Brain microvascular endothelial cell (primary cell): ENCODE measurements around the gene SRRM2.

ENCODE experiments used
- DNase-seq: peaks from one replicate; pipeline ENCODE4 v3.0.0-alpha.2; 2020
- H3K27ac ChIP-seq: fragments of 250-450 bp; sonication (Bioruptor Pico); 2 replicates; pipeline ENCODE4 v1.5.1; 2020; ENCODE audit warnings: mild to moderate bottlenecking, moderate library complexity
- H3K27me3 ChIP-seq: fragments of 250-450 bp; sonication (Bioruptor Pico); replicated peaks from 2 replicates; pipeline ENCODE4 v1.5.1; 2020; ENCODE audit warnings: mild to moderate bottlenecking
- H3K36me3 ChIP-seq: fragments of 250-450 bp; sonication (Bioruptor Pico); replicated peaks from 2 replicates; pipeline ENCODE4 v1.5.1; 2020; ENCODE audit warnings: mild to moderate bottlenecking
- H3K4me3 ChIP-seq: 2 replicates; pipeline ENCODE4 v1.5.1; 2011; ENCODE audit warnings: low read depth, mild to moderate bottlenecking, control low read depth, low read length, moderate library complexity
- CTCF ChIP-seq: IDR thresholded peaks from 2 replicates; pipeline ENCODE4 v1.5.1; 2011; ENCODE audit warnings: low read depth, mild to moderate bottlenecking, moderate library complexity, low read length, control low read depth, inconsistent platforms; ENCODE audit errors: missing control alignments
- in situ Hi-C: cut with HindIII; loops from 2 replicates; pipeline ENCODE4 v1.10.0; 2017; ENCODE audit warnings: low sequenced_read_pairs, low pct_ligation_motif_present

Gene SRRM2

GRCh38 chr16:2803545-2804195 is 51.2 kb downstream of the SRRM2 start:
- DNase-seq, result no peak
- TF ChIP-seq CTCF, result no peak
- H3K4me3 ChIP-seq, result no peak overlapping the region
- no peaks in the 10 kb centered on the region for H3K27me3 ChIP-seq
- no peaks in the 10 kb centered on the region for H3K36me3 ChIP-seq
- H3K27ac ChIP-seq, result no peak overlapping the region
- in situ Hi-C loops, result no loop called here

- no peak for TF ChIP-seq CTCF
- no peak for DNase-seq
Measured at GRCh38 chr16:2804728-2805127, 52.3 kb downstream of the SRRM2 start.

GRCh38 chr16:2806286-2806685 is 53.8 kb downstream of the SRRM2 start:
- in situ Hi-C loops, result no loop called here
- Histone ChIP-seq H3K27ac (no peak overlapping the region), H3K27me3 (peaks cover 1% of the 10 kb centered on the region), H3K4me3 (no peak overlapping the region), H3K36me3 (no peaks in the 10 kb centered on the region)
- no peak for DNase-seq
- no peak for TF ChIP-seq CTCF

More at GRCh38 chr16:2804728-2805127, 52.3 kb downstream of the SRRM2 start:
- no peaks in the 10 kb centered on the region for H3K27me3 ChIP-seq
- no peak overlapping the region for H3K27ac ChIP-seq
- in situ Hi-C loops, result no loop called here
- H3K36me3 ChIP-seq, result no peaks in the 10 kb centered on the region
- no peak overlapping the region for H3K4me3 ChIP-seq

- TF ChIP-seq CTCF, result no peak
- Histone ChIP-seq H3K27ac (no peak overlapping the region), H3K36me3 (no peaks in the 10 kb centered on the region), H3K4me3 (no peak overlapping the region), H3K27me3 (peaks cover 7% of the 10 kb centered on the region)
- in situ Hi-C loops, result no loop called here
- DNase-seq, result no peak
Measured at GRCh38 chr16:2808181-2808580, 55.7 kb downstream of the SRRM2 start.

- Histone ChIP-seq H3K4me3 (no peak overlapping the region), H3K27ac (no peak overlapping the region), H3K36me3 (no peaks in the 10 kb centered on the region), H3K27me3 (peaks cover 7% of the 10 kb centered on the region)
- DNase-seq, result no peak
- no peak for TF ChIP-seq CTCF
- in situ Hi-C loops, result no loop called here
Measured at GRCh38 chr16:2809149-2809760, 56.8 kb downstream of the SRRM2 start.
